ENCODE measurements around the gene STK11IP. TPM values are rescaled to one million over a fixed set of nuclear protein-coding genes. Genes with fewer than 3 reads are reported as not detected.

The STK11IP gene
- total RNA-seq, 4 donors from 2014 or later: 8.9 to 24.2 (median 14.3) TPM

- H3K27ac ChIP-seq (replicated peaks in 1 of 4): no peak overlapping the region
- intact Hi-C loops (cut with DNase I): no loop called here
- 92% methylated on average over 13 of the region's 19 CpGs for WGBS
- no peak overlapping the region for H3K4me3 ChIP-seq
- TF ChIP-seq EP300 (IDR thresholded peaks at IDR 0.05) (no peak), POLR2AphosphoS5 (IDR thresholded peaks at IDR 0.05) (no peak), CTCF (IDR thresholded peaks at IDR 0.05) (no peak), POLR2A (IDR thresholded peaks at IDR 0.05; ENCODE audit: low read depth) (no peak)
- no peaks in the 10 kb centered on the region for H3K9me3 ChIP-seq
- peaks cover 0 to 9% (median 0%) of the 10 kb centered on the region in 4 donors for H3K27me3 ChIP-seq
- peaks cover 19 to 41% (median 35%) of the 10 kb centered on the region in 4 donors for H3K4me1 ChIP-seq
- H3K36me3 ChIP-seq: peaks cover 4 to 49% (median 27%) of the 10 kb centered on the region in 4 donors
- no peak for DNase-seq (ENCODE audit: extremely low spot score)
Measured at GRCh38 chr2:219556413-219556812, 41.2 kb upstream of the STK11IP start.

- H3K36me3 ChIP-seq: peaks cover 4 to 58% (median 37%) of the 10 kb centered on the region in 4 donors
- TF ChIP-seq EP300 (IDR thresholded peaks at IDR 0.05) (no peak), POLR2AphosphoS5 (IDR thresholded peaks at IDR 0.05) (no peak), POLR2A (IDR thresholded peaks at IDR 0.05; ENCODE audit: low read depth) (no peak), CTCF (IDR thresholded peaks at IDR 0.05) (no peak)
- H3K27me3 ChIP-seq: peaks cover 0 to 5% (median 0%) of the 10 kb centered on the region in 4 donors
- H3K27ac ChIP-seq (replicated peaks in 1 of 4): no peak overlapping the region
- intact Hi-C loops (cut with DNase I): no loop called here
- H3K4me1 ChIP-seq: peaks cover 12 to 32% (median 26%) of the 10 kb centered on the region in 4 donors
- no peaks in the 10 kb centered on the region for H3K9me3 ChIP-seq
- DNase-seq (ENCODE audit: extremely low spot score): no peak
- no peak overlapping the region for H3K4me3 ChIP-seq
- 87% methylated on average over 13 of the region's 21 CpGs for WGBS
Measured at GRCh38 chr2:219557320-219557719, 40.3 kb upstream of the STK11IP start.

GRCh38 chr2:219557791-219558785, 39.6 kb upstream of the STK11IP start:
- H3K27me3 ChIP-seq: peaks cover 0 to 5% (median 0%) of the 10 kb centered on the region in 4 donors
- TF ChIP-seq POLR2AphosphoS5 (IDR thresholded peaks at IDR 0.05): no peak
- no peak for TF ChIP-seq CTCF (IDR thresholded peaks at IDR 0.05)
- TF ChIP-seq POLR2A (IDR thresholded peaks at IDR 0.05; ENCODE audit: low read depth): no peak
- no peak for TF ChIP-seq EP300 (IDR thresholded peaks at IDR 0.05)
- peaks cover 6 to 24% (median 20%) of the 10 kb centered on the region in 4 donors for H3K4me1 ChIP-seq
- H3K36me3 ChIP-seq: peaks cover 4 to 66% (median 44%) of the 10 kb centered on the region in 4 donors
- no peak for DNase-seq (ENCODE audit: extremely low spot score)
- no peaks in the 10 kb centered on the region for H3K9me3 ChIP-seq
- H3K4me3 ChIP-seq: no peak overlapping the region
- intact Hi-C loops (cut with DNase I): no loop called here
- WGBS: 95% methylated on average over 12 of the region's 25 CpGs
- H3K27ac ChIP-seq (replicated peaks in 1 of 4): no peak overlapping the region

- peaks cover 4 to 77% (median 56%) of the 10 kb centered on the region in 4 donors for H3K36me3 ChIP-seq
- no peak overlapping the region for H3K27ac ChIP-seq (replicated peaks in 1 of 4)
- 91% methylated on average over 20 of the region's 20 CpGs for WGBS
Measured at GRCh38 chr2:219559156-219559915, 38.3 kb upstream of the STK11IP start.

More at GRCh38 chr2:219559156-219559915, 38.3 kb upstream of the STK11IP start:
- no peak for TF ChIP-seq CTCF (IDR thresholded peaks at IDR 0.05)
- no peak for TF ChIP-seq POLR2AphosphoS5 (IDR thresholded peaks at IDR 0.05)
- no peak for TF ChIP-seq EP300 (IDR thresholded peaks at IDR 0.05)
- TF ChIP-seq POLR2A (IDR thresholded peaks at IDR 0.05; ENCODE audit: low read depth): no peak
- Histone ChIP-seq H3K27me3 (no peaks in the 10 kb centered on the region), H3K4me3 (no peak overlapping the region), H3K9me3 (no peaks in the 10 kb centered on the region), H3K4me1 (peaks cover 3 to 18% (median 16%) of the 10 kb centered on the region in 4 donors)
- intact Hi-C loops (cut with DNase I): no loop called here
- no peak for DNase-seq (ENCODE audit: extremely low spot score)
